Hepatocyte (in vitro differentiated cells): ENCODE measurements around the gene MRPL52. TPM values are rescaled to one million over a fixed set of nuclear protein-coding genes. Genes with fewer than 3 reads are reported as not detected.
"Not testable (repeated sequence)": the region's sequence is repeated elsewhere in the genome, so short reads cannot be mapped to it uniquely, and the experiment has no call there.

ENCODE experiments used
- DNase-seq: peaks from one replicate; pipeline ENCODE4 v3.0.0-alpha.2; 2016; ENCODE audit warnings: low spot score
- H2AFZ ChIP-seq: fragments of 200-600 bp; sonication (generic); 2 replicates; pipeline ENCODE4 v1.6.0; 2016; ENCODE audit warnings: antibody characterized with exemption, mild to moderate bottlenecking
- H3K27ac ChIP-seq: fragments of 200-600 bp; sonication (generic); 2 replicates; pipeline ENCODE4 v1.5.1; 2016; ENCODE audit warnings: mild to moderate bottlenecking
- H3K27me3 ChIP-seq: fragments of 200-600 bp; sonication (generic); 2 replicates; pipeline ENCODE4 v1.6.1; 2016
- H3K36me3 ChIP-seq: fragments of 200-600 bp; sonication (generic); replicated peaks from 2 replicates; pipeline ENCODE4 v1.5.1; 2016; ENCODE audit warnings: low read depth; ENCODE audit not compliant: insufficient read depth
- H3K4me1 ChIP-seq: fragments of 200-600 bp; sonication (generic); 2 replicates; pipeline ENCODE4 v1.5.1; 2016; ENCODE audit warnings: mild to moderate bottlenecking, moderate library complexity; ENCODE audit not compliant: insufficient read depth
- H3K4me2 ChIP-seq: fragments of 200-600 bp; sonication (generic); 2 replicates; pipeline ENCODE4 v1.6.0; 2016
- H3K4me3 ChIP-seq: fragments of 200-600 bp; sonication (generic); 2 replicates; pipeline ENCODE4 v1.5.1; 2016; ENCODE audit warnings: mild to moderate bottlenecking
- H3K79me2 ChIP-seq: fragments of 200-600 bp; sonication (generic); 2 replicates; pipeline ENCODE4 v1.6.0; 2017; ENCODE audit warnings: mild to moderate bottlenecking
- H3K9me2 ChIP-seq: fragments of 200-600 bp; sonication (generic); replicated peaks from 2 replicates; pipeline ENCODE4 v1.6.0; 2017; ENCODE audit warnings: mild to moderate bottlenecking; ENCODE audit not compliant: insufficient read depth
- H3K9me3 ChIP-seq: fragments of 200-600 bp; sonication (generic); 2 replicates; pipeline ENCODE4 v1.5.1; 2016; ENCODE audit warnings: low read depth, mild to moderate bottlenecking
- H4K20me1 ChIP-seq: fragments of 200-600 bp; sonication (generic); 2 replicates; pipeline ENCODE4 v1.6.0; 2016; ENCODE audit warnings: mild to moderate bottlenecking; ENCODE audit not compliant: insufficient read depth, poor library complexity, severe bottlenecking
- EZH2 ChIP-seq: fragments of 200-600 bp; sonication (generic); IDR thresholded peaks from 2 replicates; pipeline ENCODE4 v1.6.1; 2016; ENCODE audit warnings: antibody characterized with exemption, mild to moderate bottlenecking, borderline replicate concordance
- EZH2phosphoT487 ChIP-seq: fragments of 200-600 bp; sonication (generic); IDR thresholded peaks from one replicate; pipeline ENCODE4 v1.6.1; 2018; ENCODE audit warnings: antibody characterized with exemption, mild to moderate bottlenecking, low read depth, moderate library complexity; ENCODE audit not compliant: unreplicated experiment, severe bottlenecking
- WGBS: methylation state at CpG from one replicate; pipeline ENCODE4 v1.1.6; 2016; ENCODE audit warnings: low lambda C conversion rate; ENCODE audit errors: missing lambda C conversion rate; 5-methylcytosine and 5-hydroxymethylcytosine counted together
- polyA plus RNA-seq: library from polyadenylated mRNA; unstranded; fragments of >200 nt; fragmentation: Nextera tagmentation; extraction: Ambion mirVana; gene quantifications from 2 replicates; pipeline ENCODE4 v1.2.1, GENCODE V29; 2016
- total RNA-seq: library from RNA; depleted of rRNA; stranded (reverse); fragments of >200 nt; gene quantifications from 2 replicates; pipeline ENCODE4 v1.2.3, GENCODE V29; 2014
- TF ChIP-seq, protein P1 (sequence below): fragments of 200-600 bp; sonication (generic); IDR thresholded peaks from 2 replicates; pipeline ENCODE4 v1.5.1; 2016; ENCODE audit warnings: antibody characterized with exemption, mild to moderate bottlenecking; ENCODE audit not compliant: poor library complexity

MRPL52 gene
- total and polyA plus RNA-seq, 2 experiments from 2014 or later = 50.6 to 214 TPM

DNA sequence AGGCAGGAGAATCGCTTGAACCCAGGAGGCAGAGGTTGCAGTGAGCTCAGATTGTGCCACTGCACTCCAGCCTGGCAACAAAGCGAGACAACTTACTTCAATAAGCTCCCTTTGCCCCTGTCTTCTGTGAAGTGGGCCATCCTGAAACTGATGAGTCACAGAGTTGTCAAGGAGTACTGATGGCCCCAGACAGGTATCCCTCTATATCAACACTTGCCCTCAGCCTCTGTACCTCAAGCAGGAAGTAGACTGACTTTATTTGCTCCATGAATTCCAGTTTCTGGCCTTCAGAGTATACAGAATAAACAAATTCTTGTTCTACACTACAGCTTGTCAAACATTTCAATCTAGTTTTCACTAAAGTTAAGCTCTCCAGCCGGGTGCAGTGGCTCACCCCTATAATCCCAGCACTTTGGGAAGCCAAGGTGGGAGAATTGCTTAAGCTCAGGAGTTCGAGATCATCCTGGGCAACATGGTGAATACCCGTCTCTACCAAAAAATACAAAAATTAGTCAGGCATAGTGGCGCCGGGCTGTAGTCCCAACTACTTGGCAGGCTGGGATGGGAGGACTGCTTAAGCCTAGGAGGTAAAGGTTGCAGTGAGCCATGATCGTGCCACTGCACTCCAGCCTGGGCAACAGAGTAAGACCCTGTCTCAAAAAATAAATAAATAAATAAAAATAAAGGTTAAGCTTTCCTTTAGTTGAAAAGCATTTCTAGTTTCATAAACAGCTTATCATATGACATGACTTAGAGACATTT, 25.5 kb downstream of the MRPL52 start:
- no peak overlapping the region for H3K4me2 ChIP-seq
- DNase-seq = peak; percentile 61
- H3K27ac ChIP-seq = peak overlapping the region; percentile 72
- no peak overlapping the region for H3K4me3 ChIP-seq
- no peaks in the 10 kb centered on the region for H3K9me3 ChIP-seq
- H3K4me1 ChIP-seq = peaks cover 15% of the 10 kb centered on the region
- 84% methylated on average over 8 of the region's 8 CpGs for WGBS
- no peak overlapping the region for H2AFZ ChIP-seq
- no peaks in the 10 kb centered on the region for H3K36me3 ChIP-seq
- H3K9me2 ChIP-seq = no peaks in the 10 kb centered on the region
- no peaks in the 10 kb centered on the region for H4K20me1 ChIP-seq
- H3K27me3 ChIP-seq = no peaks in the 10 kb centered on the region
- H3K79me2 ChIP-seq = no peaks in the 10 kb centered on the region
- TF ChIP-seq, protein P1, sequence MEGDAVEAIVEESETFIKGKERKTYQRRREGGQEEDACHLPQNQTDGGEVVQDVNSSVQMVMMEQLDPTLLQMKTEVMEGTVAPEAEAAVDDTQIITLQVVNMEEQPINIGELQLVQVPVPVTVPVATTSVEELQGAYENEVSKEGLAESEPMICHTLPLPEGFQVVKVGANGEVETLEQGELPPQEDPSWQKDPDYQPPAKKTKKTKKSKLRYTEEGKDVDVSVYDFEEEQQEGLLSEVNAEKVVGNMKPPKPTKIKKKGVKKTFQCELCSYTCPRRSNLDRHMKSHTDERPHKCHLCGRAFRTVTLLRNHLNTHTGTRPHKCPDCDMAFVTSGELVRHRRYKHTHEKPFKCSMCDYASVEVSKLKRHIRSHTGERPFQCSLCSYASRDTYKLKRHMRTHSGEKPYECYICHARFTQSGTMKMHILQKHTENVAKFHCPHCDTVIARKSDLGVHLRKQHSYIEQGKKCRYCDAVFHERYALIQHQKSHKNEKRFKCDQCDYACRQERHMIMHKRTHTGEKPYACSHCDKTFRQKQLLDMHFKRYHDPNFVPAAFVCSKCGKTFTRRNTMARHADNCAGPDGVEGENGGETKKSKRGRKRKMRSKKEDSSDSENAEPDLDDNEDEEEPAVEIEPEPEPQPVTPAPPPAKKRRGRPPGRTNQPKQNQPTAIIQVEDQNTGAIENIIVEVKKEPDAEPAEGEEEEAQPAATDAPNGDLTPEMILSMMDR = no peak
- no peak for TF ChIP-seq EZH2
- TF ChIP-seq EZH2phosphoT487 = no peak

DNA sequence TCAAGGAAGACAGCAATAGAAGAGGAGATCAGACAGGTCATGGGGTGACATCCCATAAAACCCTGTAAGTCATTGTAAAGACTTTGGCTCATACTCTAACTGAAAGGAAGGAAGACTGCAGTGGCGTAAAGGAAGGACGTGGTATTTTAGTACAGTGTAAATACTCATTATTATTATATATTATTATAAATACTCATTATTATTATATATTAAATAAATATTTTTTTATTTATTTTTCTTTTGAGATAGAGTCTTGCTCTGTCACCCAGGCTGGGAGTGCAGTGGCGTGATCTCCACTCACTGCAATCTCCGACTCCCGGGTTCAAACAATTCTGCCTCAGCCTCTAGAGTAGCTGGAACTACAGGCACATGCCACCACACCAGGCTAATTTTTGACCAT, 26.7 kb downstream of the MRPL52 start:
- Histone ChIP-seq H2AFZ (no peak overlapping the region), H3K4me2 (no peak overlapping the region), H3K27me3 (no peaks in the 10 kb centered on the region), H3K9me2 (no peaks in the 10 kb centered on the region), H4K20me1 (no peaks in the 10 kb centered on the region), H3K4me3 (no peak overlapping the region), H3K36me3 (no peaks in the 10 kb centered on the region), H3K4me1 (peaks cover 10% of the 10 kb centered on the region), H3K9me3 (no peaks in the 10 kb centered on the region), H3K79me2 (no peaks in the 10 kb centered on the region), H3K27ac (no peak overlapping the region)
- DNase-seq = no peak
- TF ChIP-seq, protein P1 = no peak
- TF ChIP-seq EZH2 = no peak
- TF ChIP-seq EZH2phosphoT487 = no peak
- 99% methylated on average over 5 of the region's 5 CpGs for WGBS

DNA sequence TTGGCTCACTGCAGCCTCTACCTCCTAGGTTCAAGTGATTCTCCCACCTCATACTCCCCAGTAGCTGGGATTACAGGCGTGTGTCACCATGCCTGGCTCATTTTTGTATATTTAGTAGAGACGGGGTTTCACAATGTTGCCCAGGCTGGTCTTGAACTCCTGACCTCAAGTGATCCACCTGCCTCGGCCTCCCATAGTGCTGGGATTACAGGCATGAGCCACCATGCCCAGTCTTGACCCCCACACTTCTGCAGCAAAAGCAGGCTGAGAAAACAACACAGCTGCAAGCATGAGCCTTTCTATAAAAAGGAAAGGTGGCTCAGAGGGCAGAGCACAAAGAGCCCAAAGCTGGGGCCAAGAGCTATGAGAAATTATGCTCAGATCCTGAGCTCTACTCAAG, 30.7 kb downstream of the MRPL52 start:
- DNase-seq, H3K36me3 ChIP-seq, H3K4me1 ChIP-seq, H3K27ac ChIP-seq, H3K27me3 ChIP-seq, H3K9me2 ChIP-seq, H3K9me3 ChIP-seq, H3K4me2 ChIP-seq, H4K20me1 ChIP-seq, H3K79me2 ChIP-seq, H3K4me3 ChIP-seq, H2AFZ ChIP-seq: not testable (repeated sequence)
- WGBS = 87% methylated on average over 3 of the region's 3 CpGs

DNA sequence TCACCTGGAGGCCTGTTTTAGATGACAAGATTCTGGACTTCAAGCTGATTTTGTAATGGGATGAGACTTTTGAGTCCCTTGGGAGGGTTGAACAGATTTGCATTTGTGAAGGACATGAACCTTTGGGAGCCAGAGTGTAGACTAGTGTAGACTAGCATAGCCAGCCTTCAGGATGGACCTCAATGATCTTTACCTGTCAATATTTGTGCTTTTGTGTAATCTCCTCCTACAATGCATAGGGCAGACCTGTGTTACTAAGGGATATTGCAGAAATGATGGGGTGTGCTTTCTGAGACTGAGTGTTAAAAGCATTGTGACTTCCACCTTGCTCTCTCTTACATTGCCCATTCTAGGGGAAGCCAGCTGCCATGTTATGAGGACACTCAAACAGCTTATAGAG, 32.0 kb downstream of the MRPL52 start:
- TF ChIP-seq, protein P1 = no peak
- TF ChIP-seq EZH2 (no peak), EZH2phosphoT487 (no peak)
- H3K27me3 ChIP-seq = no peaks in the 10 kb centered on the region
- no peaks in the 10 kb centered on the region for H3K36me3 ChIP-seq

More for the DNA sequence above, 32.0 kb downstream of the MRPL52 start:
- no peak overlapping the region for H2AFZ ChIP-seq
- H3K4me1 ChIP-seq = no peaks in the 10 kb centered on the region
- H3K4me2 ChIP-seq = no peak overlapping the region
- H3K27ac ChIP-seq = no peak overlapping the region
- DNase-seq = no peak
- no peak overlapping the region for H3K4me3 ChIP-seq
- H3K79me2 ChIP-seq = no peaks in the 10 kb centered on the region
- no peaks in the 10 kb centered on the region for H4K20me1 ChIP-seq
- H3K9me3 ChIP-seq = no peaks in the 10 kb centered on the region
- no peaks in the 10 kb centered on the region for H3K9me2 ChIP-seq
